ENCODE results near the gene SIVA1. TPM values are rescaled to one million over a fixed set of nuclear protein-coding genes. Genes with fewer than 3 reads are reported as not detected.
"Not testable (repeated sequence)": the region's sequence is repeated elsewhere in the genome, so short reads cannot be mapped to it uniquely, and the experiment has no call there.

The SIVA1 gene
- total RNA-seq, 1 donor: 62.2 TPM

GRCh38 chr14:104746934-104747481, 5.9 kb upstream of the SIVA1 start:
- H2AFZ ChIP-seq (ENCODE audit: low read length): peak overlapping the region; percentile 41
- DNase-seq (ENCODE audit: insufficient read length, low spot score, missing footprints): peak; percentile 69
- H3K4me2 ChIP-seq (ENCODE audit: insufficient read depth, low read length): peak overlapping the region; percentile 16
- H3K79me2 ChIP-seq (ENCODE audit: insufficient read depth, low read length): no peaks in the 10 kb centered on the region
- no peaks in the 10 kb centered on the region for H3K27me3 ChIP-seq (ENCODE audit: insufficient read depth, low read length)
- no peak overlapping the region for H3K27ac ChIP-seq (ENCODE audit: low read depth, low read length)
- no peaks in the 10 kb centered on the region for H3K9me3 ChIP-seq (ENCODE audit: low read depth, low read length)
- H3K36me3 ChIP-seq (ENCODE audit: insufficient read depth, low read length): no peaks in the 10 kb centered on the region
- no peak for TF ChIP-seq CTCF (IDR thresholded peaks at IDR 0.05; ENCODE audit: extremely low read depth, low read depth, low read length)
- peaks cover 32% of the 10 kb centered on the region for H3K4me1 ChIP-seq (ENCODE audit: insufficient read depth, low read length)
- H3K4me3 ChIP-seq (ENCODE audit: insufficient read depth, low read length): no peak overlapping the region
- no peaks in the 10 kb centered on the region for H4K20me1 ChIP-seq (ENCODE audit: insufficient read depth, low read length)

GRCh38 chr14:104747876-104748275, 5.1 kb upstream of the SIVA1 start:
- H2AFZ ChIP-seq (ENCODE audit: low read length): no peak overlapping the region
- peaks cover 32% of the 10 kb centered on the region for H3K4me1 ChIP-seq (ENCODE audit: insufficient read depth, low read length)
- peak; percentile 69 for DNase-seq (ENCODE audit: insufficient read length, low spot score, missing footprints)
- no peak overlapping the region for H3K4me2 ChIP-seq (ENCODE audit: insufficient read depth, low read length)
- no peak overlapping the region for H3K4me3 ChIP-seq (ENCODE audit: insufficient read depth, low read length)
- no peak for TF ChIP-seq CTCF (IDR thresholded peaks at IDR 0.05; ENCODE audit: extremely low read depth, low read depth, low read length)
- no peaks in the 10 kb centered on the region for H3K27me3 ChIP-seq (ENCODE audit: insufficient read depth, low read length)
- H3K27ac ChIP-seq (ENCODE audit: low read depth, low read length): no peak overlapping the region
- no peaks in the 10 kb centered on the region for H3K36me3 ChIP-seq (ENCODE audit: insufficient read depth, low read length)
- H4K20me1 ChIP-seq (ENCODE audit: insufficient read depth, low read length): no peaks in the 10 kb centered on the region
- H3K9me3 ChIP-seq (ENCODE audit: low read depth, low read length): no peaks in the 10 kb centered on the region
- no peaks in the 10 kb centered on the region for H3K79me2 ChIP-seq (ENCODE audit: insufficient read depth, low read length)

- H3K27ac ChIP-seq (ENCODE audit: low read depth, low read length): no peak overlapping the region
- no peaks in the 10 kb centered on the region for H3K27me3 ChIP-seq (ENCODE audit: insufficient read depth, low read length)
- no peaks in the 10 kb centered on the region for H3K36me3 ChIP-seq (ENCODE audit: insufficient read depth, low read length)
- H3K4me2 ChIP-seq (ENCODE audit: insufficient read depth, low read length): no peak overlapping the region
- no peak overlapping the region for H3K4me3 ChIP-seq (ENCODE audit: insufficient read depth, low read length)
- peak; percentile 94 for DNase-seq (ENCODE audit: insufficient read length, low spot score, missing footprints)
- peaks cover 36% of the 10 kb centered on the region for H3K4me1 ChIP-seq (ENCODE audit: insufficient read depth, low read length)
- H3K79me2 ChIP-seq (ENCODE audit: insufficient read depth, low read length): peaks cover 13% of the 10 kb centered on the region
- peaks cover 6% of the 10 kb centered on the region for H4K20me1 ChIP-seq (ENCODE audit: insufficient read depth, low read length)
- no peak for TF ChIP-seq CTCF (IDR thresholded peaks at IDR 0.05; ENCODE audit: extremely low read depth, low read depth, low read length)
- no peak overlapping the region for H2AFZ ChIP-seq (ENCODE audit: low read length)
- no peaks in the 10 kb centered on the region for H3K9me3 ChIP-seq (ENCODE audit: low read depth, low read length)
Observed at GRCh38 chr14:104749111-104749649, 3.8 kb upstream of the SIVA1 start.

- H3K4me1 ChIP-seq (ENCODE audit: insufficient read depth, low read length): peaks cover 41% of the 10 kb centered on the region
- H3K4me2 ChIP-seq (ENCODE audit: insufficient read depth, low read length): peak overlapping the region; percentile 24
- H3K79me2 ChIP-seq (ENCODE audit: insufficient read depth, low read length): peaks cover 23% of the 10 kb centered on the region
- no peaks in the 10 kb centered on the region for H3K36me3 ChIP-seq (ENCODE audit: insufficient read depth, low read length)
- H2AFZ ChIP-seq (ENCODE audit: low read length): peak overlapping the region; percentile 55
- no peak for TF ChIP-seq CTCF (IDR thresholded peaks at IDR 0.05; ENCODE audit: extremely low read depth, low read depth, low read length)
- no peak overlapping the region for H3K4me3 ChIP-seq (ENCODE audit: insufficient read depth, low read length)
- peaks cover 17% of the 10 kb centered on the region for H4K20me1 ChIP-seq (ENCODE audit: insufficient read depth, low read length)
- peak overlapping the region; percentile 56 for H3K27ac ChIP-seq (ENCODE audit: low read depth, low read length)
- H3K9me3 ChIP-seq (ENCODE audit: low read depth, low read length): no peaks in the 10 kb centered on the region
- DNase-seq (ENCODE audit: insufficient read length, low spot score, missing footprints): no peak
- H3K27me3 ChIP-seq (ENCODE audit: insufficient read depth, low read length): no peaks in the 10 kb centered on the region
Observed at GRCh38 chr14:104750056-104750752, 2.7 kb upstream of the SIVA1 start.

GRCh38 chr14:104750753-104751057, 2.2 kb upstream of the SIVA1 start:
- H3K9me3 ChIP-seq (ENCODE audit: low read depth, low read length); H3K36me3 ChIP-seq (ENCODE audit: insufficient read depth, low read length); H3K4me3 ChIP-seq (ENCODE audit: insufficient read depth, low read length); H2AFZ ChIP-seq (ENCODE audit: low read length); H3K27me3 ChIP-seq (ENCODE audit: insufficient read depth, low read length); H3K4me2 ChIP-seq (ENCODE audit: insufficient read depth, low read length); H3K27ac ChIP-seq (ENCODE audit: low read depth, low read length): not testable (repeated sequence)
- Histone ChIP-seq H4K20me1 (ENCODE audit: insufficient read depth, low read length) (peaks cover 21% of the 10 kb centered on the region), H3K79me2 (ENCODE audit: insufficient read depth, low read length) (peaks cover 28% of the 10 kb centered on the region), H3K4me1 (ENCODE audit: insufficient read depth, low read length) (peaks cover 41% of the 10 kb centered on the region)
- peak; percentile 21 for DNase-seq (ENCODE audit: insufficient read length, low spot score, missing footprints)

Measured in osteoblast (primary cell).